GM12801 (cell line): ENCODE data around the gene FABP3.

Experiments
- CTCF ChIP-seq: IDR thresholded peaks from one replicate; pipeline ENCODE4 v1.5.1; 2011; ENCODE audit warnings: control low read depth; ENCODE audit not compliant: insufficient read length; ENCODE audit errors: extremely low read depth

FABP3 gene

GRCh38 chr1:31414980-31415370 lies 42.1 kb upstream of the FABP3 start:
- no peak for TF ChIP-seq CTCF

GRCh38 chr1:31413405-31414001 lies 40.6 kb upstream of the FABP3 start:
- TF ChIP-seq CTCF: no peak

GRCh38 chr1:31412732-31413404 lies 40.0 kb upstream of the FABP3 start, which contains the start of gene SERINC2:
SERINC2 (plus strand) TSS chr1:31413213; CDS start chr1:31413266, 53 bp downstream.
- TF ChIP-seq CTCF: no peak

- no peak for TF ChIP-seq CTCF
These were observed 39.3 kb upstream of the FABP3 start for GRCh38 chr1:31412205-31412604.

GRCh38 chr1:31410871-31411270 lies 38.0 kb upstream of the FABP3 start:
- TF ChIP-seq CTCF: no peak

- no peak for TF ChIP-seq CTCF
These were observed 37.3 kb upstream of the FABP3 start for GRCh38 chr1:31409946-31410858.

- TF ChIP-seq CTCF: no peak
These were observed 36.0 kb upstream of the FABP3 start for GRCh38 chr1:31408788-31409318.
